ENCODE measurements around the gene PXK. TPM values are rescaled to one million over a fixed set of nuclear protein-coding genes. Genes with fewer than 3 reads are reported as not detected.

Gene PXK
- total and polyA plus RNA-seq, 8 donors, result 8.3 to 54.0 (median 31.1) TPM

- TF ChIP-seq CTCF (IDR thresholded peaks at IDR 0.05) (no peak), POLR2AphosphoS5 (IDR thresholded peaks at IDR 0.05) (no peak), EP300 (IDR thresholded peaks at IDR 0.05) (no peak), POLR2A (IDR thresholded peaks at IDR 0.05) (no peak)
- intact Hi-C loops (cut with DNase I; ENCODE audit: low total_unique reads), result loop anchor here (10.0 kb wide), 1 partner anchor 163 kb away; the partner anchor contains the start of gene KCTD6
- Histone ChIP-seq H3K9me3 (no peaks in the 10 kb centered on the region), H3K36me3 (no peaks in the 10 kb centered on the region), H3K4me1 (peaks cover 10 to 43% (median 30%) of the 10 kb centered on the region in 4 donors), H3K27me3 (no peaks in the 10 kb centered on the region), H3K4me3 (peak overlapping the region in 1 of 4 donors; percentile 97), H3K27ac (no peak overlapping the region)
- WGBS, 5 donors, result 77 to 81% (median 78%) methylated on average over 4 of the region's 4 CpGs
- no peak for DNase-seq
Measured at GRCh38 chr3:58331593-58332152, 1.0 kb upstream of the PXK start.

- H3K4me3 ChIP-seq, result peak overlapping the region; percentile 83 to 97 (median 92)
- TF ChIP-seq POLR2A (IDR thresholded peaks at IDR 0.05) (no peak), CTCF (IDR thresholded peaks at IDR 0.05) (no peak), POLR2AphosphoS5 (IDR thresholded peaks at IDR 0.05) (no peak), EP300 (IDR thresholded peaks at IDR 0.05) (no peak)
- H3K4me1 ChIP-seq, result peaks cover 10 to 55% (median 32%) of the 10 kb centered on the region in 4 donors
- H3K36me3 ChIP-seq, result no peaks in the 10 kb centered on the region
- no peaks in the 10 kb centered on the region for H3K9me3 ChIP-seq
- peak overlapping the region; percentile 71 to 86 (median 85) for H3K27ac ChIP-seq
- WGBS, 5 donors, result 0 to 1% (median 0%) methylated on average over 9 to 37 of the region's 37 CpGs
- intact Hi-C loops (cut with DNase I; ENCODE audit: low total_unique reads), result loop anchor here (10.0 kb wide), 1 partner anchor 161 kb away; the partner anchor contains the start of gene KCTD6
- no peaks in the 10 kb centered on the region for H3K27me3 ChIP-seq
- peak; percentile 29 to 69 for DNase-seq
Measured at GRCh38 chr3:58333206-58334012, 717 bp downstream of the PXK start.

GRCh38 chr3:58334013-58334321, 1.3 kb downstream of the PXK start:
- 15 to 37% (median 27%) methylated on average over 4 of the region's 4 CpGs for WGBS, 5 donors
- peaks cover 10 to 56% (median 32%) of the 10 kb centered on the region in 4 donors for H3K4me1 ChIP-seq
- no peaks in the 10 kb centered on the region for H3K36me3 ChIP-seq
- H3K9me3 ChIP-seq, result no peaks in the 10 kb centered on the region
- H3K27ac ChIP-seq, result peak overlapping the region in 4 of 5 donors; percentile 71 to 86 (median 86)
- intact Hi-C loops (cut with DNase I; ENCODE audit: low total_unique reads), result loop anchor here (10.0 kb wide), 1 partner anchor 161 kb away; the partner anchor contains the start of gene KCTD6
- H3K4me3 ChIP-seq, result peak overlapping the region; percentile 83 to 97 (median 92)
- no peak for DNase-seq
- no peaks in the 10 kb centered on the region for H3K27me3 ChIP-seq
- no peak for TF ChIP-seq POLR2A (IDR thresholded peaks at IDR 0.05)
- TF ChIP-seq POLR2AphosphoS5 (IDR thresholded peaks at IDR 0.05), result no peak
- no peak for TF ChIP-seq CTCF (IDR thresholded peaks at IDR 0.05)
- no peak for TF ChIP-seq EP300 (IDR thresholded peaks at IDR 0.05)

DNA sequence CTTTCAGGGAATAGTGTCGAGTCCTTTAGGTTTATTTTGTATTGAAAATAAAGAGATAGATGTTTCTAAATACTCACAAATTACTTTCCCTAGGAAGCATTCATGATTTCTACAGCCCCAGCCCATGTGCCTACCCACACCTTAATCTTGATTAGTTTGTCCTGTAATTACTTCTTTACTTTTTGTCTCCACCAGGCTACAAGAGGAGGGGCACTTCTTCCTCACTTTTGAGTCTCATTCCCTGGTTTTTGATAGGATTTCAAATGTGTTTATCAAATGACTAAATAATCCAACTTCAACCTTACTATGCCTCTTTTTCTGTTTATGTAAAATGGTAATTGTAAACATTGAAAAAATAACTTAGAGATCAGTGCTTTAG, 1.8 kb downstream of the PXK start:
- peaks cover 0 to 2% (median 0%) of the 10 kb centered on the region in 4 donors for H3K36me3 ChIP-seq
- no peak for DNase-seq
- peak overlapping the region in 3 of 4 donors; percentile 83 to 97 (median 96) for H3K4me3 ChIP-seq
- 50 to 75% (median 65%) methylated on average over 1 of the region's 1 CpG for WGBS, 5 donors
- intact Hi-C loops (cut with DNase I; ENCODE audit: low total_unique reads), result loop anchor here (10.0 kb wide), 1 partner anchor 160 kb away; the partner anchor contains the start of gene KCTD6
- H3K9me3 ChIP-seq, result no peaks in the 10 kb centered on the region
- TF ChIP-seq POLR2A (IDR thresholded peaks at IDR 0.05) (no peak), POLR2AphosphoS5 (IDR thresholded peaks at IDR 0.05) (no peak), EP300 (IDR thresholded peaks at IDR 0.05) (no peak), CTCF (IDR thresholded peaks at IDR 0.05) (no peak)
- peak overlapping the region in 4 of 5 donors; percentile 71 to 86 (median 86) for H3K27ac ChIP-seq
- H3K4me1 ChIP-seq, result peaks cover 10 to 56% (median 32%) of the 10 kb centered on the region in 4 donors
- no peaks in the 10 kb centered on the region for H3K27me3 ChIP-seq
